ENCODE measurements around the gene GZMB.
"Not testable (repeated sequence)": the region's sequence is repeated elsewhere in the genome, so short reads cannot be mapped to it uniquely, and the experiment has no call there.

Gene GZMB, protein sequence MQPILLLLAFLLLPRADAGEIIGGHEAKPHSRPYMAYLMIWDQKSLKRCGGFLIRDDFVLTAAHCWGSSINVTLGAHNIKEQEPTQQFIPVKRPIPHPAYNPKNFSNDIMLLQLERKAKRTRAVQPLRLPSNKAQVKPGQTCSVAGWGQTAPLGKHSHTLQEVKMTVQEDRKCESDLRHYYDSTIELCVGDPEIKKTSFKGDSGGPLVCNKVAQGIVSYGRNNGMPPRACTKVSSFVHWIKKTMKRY

GRCh38 chr14:24634158-24634557 lies at the start of gene GZMB:
Gene GZMB (minus strand): TSS chr14:24634190. CDS start chr14:24634160, 30 bp downstream.
- DNase-seq: peak; percentile 84

- DNase-seq: no peak
Observed at GRCh38 chr14:24681056-24681455, 47.1 kb upstream of the GZMB start.

- DNase-seq: no peak
Observed at GRCh38 chr14:24680516-24680915, 46.5 kb upstream of the GZMB start.

GRCh38 chr14:24679248-24679961 lies 45.4 kb upstream of the GZMB start:
- DNase-seq: no peak

DNA sequence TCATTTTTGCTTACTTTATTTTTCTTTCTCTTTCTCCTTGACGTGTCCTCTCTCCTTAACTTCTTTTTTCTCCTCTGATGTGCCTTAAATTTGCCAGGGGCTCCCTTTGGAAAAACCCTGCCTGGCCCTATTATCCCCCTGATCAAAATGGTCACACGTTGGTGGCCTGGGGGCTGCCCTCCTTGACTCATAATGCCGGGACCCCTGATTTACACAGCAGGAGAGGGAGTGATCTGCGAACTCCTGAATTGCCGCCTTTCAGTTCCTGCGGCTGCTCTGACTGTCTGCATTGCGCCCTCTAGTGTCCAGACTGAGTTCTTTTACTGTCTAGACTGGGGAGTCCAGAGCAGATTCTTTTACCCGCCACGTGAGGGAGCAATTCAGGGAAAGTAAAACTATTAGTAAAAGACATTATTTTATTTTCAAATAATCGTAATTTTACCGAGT lies 44.8 kb upstream of the GZMB start:
- peak; percentile 86 for DNase-seq

DNA sequence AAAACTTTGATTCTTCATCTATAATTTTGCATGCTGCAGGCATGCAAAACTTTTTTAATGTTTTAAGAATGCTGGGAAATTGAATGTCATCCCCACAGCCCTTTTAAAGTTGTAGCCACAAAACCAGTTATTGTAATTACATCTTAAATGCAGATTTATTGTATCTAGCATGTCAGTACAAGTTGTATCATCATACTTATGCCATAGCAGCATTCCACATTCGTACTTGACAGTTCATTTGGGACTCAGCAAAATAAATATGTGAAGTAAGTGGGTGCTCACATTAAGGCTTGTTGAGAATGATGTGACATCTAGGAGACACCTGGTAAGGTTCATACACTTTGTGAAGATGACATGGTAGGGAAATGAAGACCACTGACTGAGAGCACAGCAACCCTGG lies 44.0 kb upstream of the GZMB start:
- no peak for DNase-seq

GRCh38 chr14:24674204-24674970 lies 40.4 kb upstream of the GZMB start:
- DNase-seq: peak; percentile 84

DNA sequence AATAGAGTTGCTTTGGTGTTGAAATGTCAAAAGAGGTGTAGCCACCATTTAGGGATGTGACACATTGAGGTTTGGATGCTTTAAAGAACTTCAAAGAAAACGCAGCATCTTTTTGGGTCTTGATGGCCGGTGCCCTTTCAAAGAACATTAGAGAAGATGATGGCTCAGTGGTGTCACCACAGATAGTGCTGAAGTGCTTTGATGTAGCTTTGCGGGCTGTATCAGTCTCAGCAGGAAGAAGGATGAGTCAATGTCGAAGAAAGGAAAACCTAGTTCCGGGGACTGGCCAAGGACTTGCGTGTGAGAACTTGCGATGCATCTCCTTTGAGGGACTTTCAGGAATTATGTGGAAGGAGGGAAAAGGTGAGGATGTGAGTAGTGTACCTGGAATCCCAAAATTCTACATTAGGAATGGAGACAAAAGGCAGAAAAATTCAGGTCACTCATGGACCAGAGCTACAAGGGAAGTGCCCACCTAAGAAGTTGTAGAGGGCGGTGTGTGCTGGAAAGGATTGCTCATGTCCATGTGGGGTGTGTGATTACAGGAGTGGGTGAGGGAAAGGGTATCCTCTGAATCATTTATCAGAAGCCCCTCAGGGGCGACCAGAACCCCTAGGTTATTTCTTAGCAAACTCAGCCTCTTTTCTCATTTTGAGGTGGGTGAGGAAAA lies 39.7 kb upstream of the GZMB start:
- DNase-seq: peak; percentile 80

DNA sequence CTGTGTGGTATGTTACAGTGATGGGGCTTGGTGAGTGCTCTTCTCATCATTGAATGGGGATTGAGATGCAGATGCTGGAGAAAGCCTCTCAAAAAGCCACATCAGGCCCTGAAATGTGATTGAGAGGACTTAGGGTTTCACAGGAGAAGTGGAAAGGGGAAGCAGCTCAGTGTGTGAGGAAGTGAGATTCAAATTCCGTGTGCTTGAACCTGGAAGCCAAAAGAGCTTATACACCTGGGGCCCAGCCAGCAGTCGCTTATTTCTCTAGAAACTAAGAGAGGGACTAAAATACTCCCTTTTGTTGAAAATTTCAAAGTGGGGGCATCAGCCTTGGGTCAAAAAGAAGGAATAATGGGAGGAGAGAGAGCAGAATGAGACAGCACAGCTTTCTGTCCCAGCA lies 39.1 kb upstream of the GZMB start:
- DNase-seq: peak; percentile 65

GRCh38 chr14:24670594-24670993 lies 36.6 kb upstream of the GZMB start:
- DNase-seq: peak; percentile 72

- DNase-seq: no peak
Observed at GRCh38 chr14:24669651-24670050, 35.7 kb upstream of the GZMB start.

DNA sequence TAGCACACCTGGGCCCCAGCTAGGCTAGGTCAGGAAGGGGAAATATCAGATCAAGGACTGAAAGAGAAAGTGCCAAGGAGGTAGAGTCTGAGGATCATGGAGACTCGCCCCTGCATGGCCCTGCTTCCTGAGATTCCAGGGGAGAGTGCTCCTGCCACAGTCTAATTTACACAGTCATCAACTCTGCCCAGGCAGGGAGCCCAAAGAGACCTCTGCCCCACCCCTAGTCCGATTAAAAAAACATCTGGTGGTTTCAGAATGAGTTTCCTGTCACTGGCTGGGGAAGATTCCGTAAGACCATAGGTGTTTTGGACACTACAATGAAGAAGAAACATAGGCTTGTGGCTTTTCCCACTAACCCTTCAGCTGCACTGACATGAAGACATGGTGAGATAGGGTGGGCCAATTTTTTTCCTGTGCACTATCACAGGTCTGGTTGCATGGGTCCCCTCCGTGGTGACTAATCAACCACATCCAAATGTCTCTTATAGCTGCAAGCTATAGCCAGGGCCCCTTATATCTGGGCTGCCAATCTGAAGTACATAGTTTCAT lies 31.5 kb upstream of the GZMB start:
- no peak for DNase-seq

DNA sequence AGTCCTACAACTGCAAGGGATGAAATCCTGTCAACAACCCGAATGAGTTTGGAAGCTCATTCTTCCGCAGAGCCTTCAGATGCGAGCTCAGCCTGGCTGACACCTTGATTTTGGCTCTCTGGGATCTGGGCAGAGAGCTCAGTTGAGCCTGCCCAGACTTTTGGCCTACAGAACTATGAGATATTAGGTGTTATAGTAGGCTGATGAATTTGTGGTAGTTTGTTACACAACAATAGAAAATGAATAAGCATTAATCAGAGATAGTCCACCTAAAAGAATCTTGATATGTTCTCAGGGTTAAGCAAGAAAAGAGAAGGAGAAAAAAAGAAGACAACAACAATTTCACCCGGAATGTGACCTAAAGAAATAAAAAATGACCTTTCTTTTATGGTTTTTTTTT lies 30.4 kb upstream of the GZMB start:
- DNase-seq: no peak

DNA sequence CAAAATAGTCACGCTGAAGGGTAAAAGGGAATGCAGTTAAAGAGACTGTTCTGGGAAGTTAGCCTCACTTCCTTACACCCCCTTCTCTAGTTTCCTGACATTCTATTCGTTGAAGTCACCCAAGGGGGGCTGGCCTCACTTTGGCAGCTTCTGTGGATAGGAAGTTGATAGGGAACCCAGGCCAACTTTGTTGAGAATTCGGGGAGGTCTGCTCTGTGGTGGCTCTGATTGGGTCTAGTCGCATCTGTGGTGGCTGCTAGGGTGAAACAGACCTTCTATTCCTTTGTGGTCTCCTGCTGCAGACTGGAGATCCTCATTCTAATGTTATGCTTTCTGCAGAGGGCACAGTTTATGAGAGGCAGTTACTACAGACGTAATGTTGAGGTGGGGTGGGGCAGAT lies 28.8 kb upstream of the GZMB start:
- no peak for DNase-seq

DNA sequence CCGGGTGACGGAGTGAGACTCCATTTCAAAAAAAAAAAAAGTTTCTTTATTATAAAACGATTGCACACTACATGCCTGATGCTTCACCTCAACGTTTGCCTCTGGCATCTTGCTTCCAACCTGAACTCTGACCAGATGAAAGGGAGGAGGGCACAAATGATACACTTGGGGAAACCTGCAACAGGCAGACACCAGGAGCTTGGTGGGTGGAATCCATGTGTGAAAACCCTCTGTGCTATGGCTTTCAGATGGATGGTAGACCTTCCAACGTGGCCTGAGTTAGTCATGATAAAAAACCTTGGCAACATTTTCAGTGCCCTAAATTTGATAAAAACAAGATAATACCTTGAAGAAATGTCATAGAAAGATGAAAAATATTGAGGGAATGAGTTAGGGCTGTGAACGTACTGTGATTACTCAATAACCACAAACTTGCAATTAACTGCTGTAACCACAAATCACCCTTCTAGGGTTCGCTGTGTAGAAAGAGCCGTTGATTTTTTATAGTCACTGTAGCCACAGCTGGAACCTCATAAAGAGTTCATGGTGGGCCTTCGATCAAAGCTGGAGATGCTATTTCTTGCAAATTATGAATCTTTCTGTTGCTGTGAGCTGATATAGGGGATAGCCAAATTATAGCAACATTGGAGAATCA lies 26.1 kb upstream of the GZMB start:
- DNase-seq: no peak

DNA sequence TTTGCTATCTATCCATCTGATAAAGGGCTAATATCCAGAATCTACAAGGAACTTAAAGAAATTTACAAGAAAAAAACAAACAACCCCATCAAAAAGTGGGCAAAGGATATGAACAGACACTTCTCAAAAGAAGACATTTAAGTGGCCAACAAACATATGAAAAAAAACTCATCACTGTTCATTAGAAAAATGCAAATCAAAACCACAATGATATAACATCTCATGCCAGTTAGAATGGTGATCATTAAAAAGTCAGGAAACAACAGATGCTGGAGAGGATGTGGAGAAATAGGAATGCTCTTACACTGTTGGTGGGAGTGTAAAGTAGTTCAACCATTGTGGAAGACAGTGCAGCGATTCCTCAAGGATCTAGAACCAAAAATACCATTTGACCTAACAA lies 14.4 kb upstream of the GZMB start:
- DNase-seq: not testable (repeated sequence)

- DNase-seq: no peak
Observed at GRCh38 chr14:24639905-24640304, 5.9 kb upstream of the GZMB start.

- no peak for DNase-seq
Observed at GRCh38 chr14:24639270-24639669, 5.3 kb upstream of the GZMB start.

DNA sequence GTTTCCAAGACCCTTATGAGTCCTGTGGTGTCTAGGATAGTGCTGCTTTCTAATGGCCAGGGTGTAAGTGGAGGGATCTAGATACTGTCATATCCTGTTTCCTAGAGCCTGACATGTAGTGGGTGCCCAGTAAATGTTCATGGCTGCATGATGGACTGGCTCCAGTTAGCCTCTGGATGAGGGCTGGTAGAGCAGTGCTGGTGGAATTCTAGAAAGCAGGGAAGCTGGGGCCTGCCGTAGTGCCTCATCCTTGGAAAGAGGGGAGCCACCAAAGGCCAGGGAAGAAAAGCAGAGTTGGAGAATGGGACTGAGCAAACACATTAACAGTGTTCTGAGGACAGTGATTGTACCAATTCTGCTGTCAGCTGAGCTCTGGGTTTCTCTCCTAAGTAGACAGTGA lies 637 bp downstream of the GZMB start:
- peak; percentile 62 for DNase-seq

DNA sequence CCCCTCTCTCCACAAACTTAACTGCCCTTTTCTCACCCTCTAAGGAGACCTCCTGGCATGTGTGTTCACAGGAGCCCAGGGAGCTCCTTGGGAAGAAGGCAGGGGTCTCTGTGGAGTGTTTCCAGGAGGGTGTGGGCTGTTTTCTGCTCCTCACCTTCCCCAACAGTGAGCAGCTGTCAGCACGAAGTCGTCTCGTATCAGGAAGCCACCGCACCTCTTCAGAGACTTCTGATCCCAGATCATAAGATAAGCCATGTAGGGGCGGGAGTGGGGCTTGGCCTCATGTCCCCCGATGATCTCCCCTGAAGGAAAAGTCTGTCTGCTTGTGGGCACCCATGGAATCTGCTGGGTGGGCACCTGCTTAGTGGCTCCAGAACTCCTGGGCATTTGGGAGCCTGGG lies 1.2 kb downstream of the GZMB start:
- DNase-seq: peak; percentile 62

DNA sequence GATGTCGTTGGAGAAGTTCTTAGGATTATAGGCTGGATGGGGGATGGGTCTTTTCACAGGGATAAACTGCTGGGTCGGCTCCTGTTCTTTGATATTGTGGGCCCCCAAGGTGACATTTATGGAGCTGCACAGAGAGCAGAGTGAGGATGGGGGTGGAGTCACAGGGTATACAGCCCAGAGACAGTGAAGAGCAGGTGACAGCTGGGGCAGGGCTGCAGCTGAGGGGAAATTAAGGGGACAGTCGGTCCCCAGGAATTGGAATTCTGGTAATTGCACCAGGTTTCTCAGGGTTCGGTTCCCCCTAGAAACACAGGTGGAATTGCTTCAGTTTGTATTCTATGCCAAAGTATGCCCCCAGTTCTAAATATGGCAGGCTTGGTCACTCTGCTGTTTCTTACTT lies 1.7 kb downstream of the GZMB start:
- no peak for DNase-seq

GRCh38 chr14:24631749-24632335 lies 2.1 kb downstream of the GZMB start:
- DNase-seq: no peak
